Measurements from ENCODE around the gene LEPROT.

GRCh38 chr1:65429078-65429477 lies 8.6 kb downstream of the LEPROT start:
- TF ChIP-seq CTCF (IDR thresholded peaks at IDR 0.05) (no peak), POLR2A (IDR thresholded peaks at IDR 0.05; ENCODE audit: low read depth) (no peak), POLR2AphosphoS5 (IDR thresholded peaks at IDR 0.05) (no peak)
